CD4-positive, alpha-beta T cell treated with Interleukin-1 beta for 1 hour (primary cell): ENCODE measurements around the gene SPHK1.

Source experiments
- DNase-seq, 2 donors: peaks; one replicate each; pipeline ENCODE4 v3.0.0-alpha.2; 2020 to 2022

SPHK1 gene

GRCh38 chr17:76385892-76386786 lies 1.7 kb downstream of the SPHK1 start:
- DNase-seq, result peak; percentile 83 to 87

GRCh38 chr17:76386966-76387765 lies 2.8 kb downstream of the SPHK1 start:
- DNase-seq, result no peak

- no peak for DNase-seq
Observed at GRCh38 chr17:76388966-76389888, 4.8 kb downstream of the SPHK1 start.

- no peak for DNase-seq
Observed at GRCh38 chr17:76390003-76390421, 5.6 kb downstream of the SPHK1 start.

GRCh38 chr17:76391200-76391715 lies 6.8 kb downstream of the SPHK1 start:
- no peak for DNase-seq

GRCh38 chr17:76394166-76394565 lies 9.8 kb downstream of the SPHK1 start:
- no peak for DNase-seq

- no peak for DNase-seq
Observed at GRCh38 chr17:76395980-76396379, 11.6 kb downstream of the SPHK1 start.

- DNase-seq, result no peak
Observed at GRCh38 chr17:76397184-76397583, 12.8 kb downstream of the SPHK1 start.

GRCh38 chr17:76397687-76398522 lies 13.5 kb downstream of the SPHK1 start:
- peak; percentile 80 to 85 for DNase-seq

- no peak for DNase-seq
Observed at GRCh38 chr17:76398523-76399174, 14.2 kb downstream of the SPHK1 start.

- no peak for DNase-seq
Observed at GRCh38 chr17:76399175-76400172, 15.1 kb downstream of the SPHK1 start.

GRCh38 chr17:76402711-76403110 lies 18.3 kb downstream of the SPHK1 start:
- DNase-seq, result no peak

- no peak for DNase-seq
Observed at GRCh38 chr17:76404256-76404655, 19.8 kb downstream of the SPHK1 start.

- DNase-seq, result no peak
Observed at GRCh38 chr17:76404976-76405563, 20.7 kb downstream of the SPHK1 start.

GRCh38 chr17:76405607-76405966 lies 21.2 kb downstream of the SPHK1 start:
- no peak for DNase-seq

GRCh38 chr17:76405967-76406647 lies 21.7 kb downstream of the SPHK1 start:
- peak in 1 of 2 donors; percentile 38 for DNase-seq

GRCh38 chr17:76407509-76407908 lies 23.1 kb downstream of the SPHK1 start:
- DNase-seq, result no peak

- DNase-seq, result peak; percentile 64 to 74
Observed at GRCh38 chr17:76408037-76408849, 23.8 kb downstream of the SPHK1 start.
